Tibial nerve (tissue), 3 donors: Measurements from ENCODE around the gene CELA2B.

ENCODE experiments used
- POLR2A ChIP-seq, 2 donors: fragments of 450-650 bp; IDR thresholded peaks; one replicate each; pipeline ENCODE4 v1.6.1; 2017; ENCODE audit warnings: antibody characterized with exemption in 2 of 2, mild to moderate bottlenecking in 2 of 2, moderate library complexity in 2 of 2
- TF ChIP-seq, protein P1 (sequence below), 5 experiments: fragments of 200-600 bp in 3 of 5; fragments of 450-650 bp in 2 of 5; sonication (generic) in 3 of 5; IDR thresholded peaks; one replicate each; pipeline ENCODE4 v1.5.1; 2016 to 2019; ENCODE audit warnings: antibody characterized with exemption in 5 of 5, mild to moderate bottlenecking in 3 of 5, moderate library complexity in 2 of 5

DNA sequence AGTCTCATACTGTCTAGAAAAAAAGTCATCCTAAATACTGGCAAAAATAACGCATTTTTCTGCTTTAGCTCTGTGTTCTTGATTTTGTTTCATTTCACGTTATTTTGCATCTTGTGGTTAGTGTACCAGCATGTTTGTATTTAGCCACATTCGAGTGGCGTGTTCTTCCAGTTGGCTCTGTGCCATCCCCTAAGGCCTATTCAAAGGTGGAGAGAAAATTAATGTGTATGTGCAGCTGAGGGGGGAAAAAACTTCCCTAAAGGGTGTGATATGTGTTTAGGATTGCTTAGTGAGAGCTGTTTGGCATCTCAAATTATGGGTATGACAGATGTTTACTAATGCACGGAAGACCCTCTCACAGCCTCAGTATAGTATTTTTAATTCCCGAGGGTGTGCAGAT lies 62.9 kb downstream of the CELA2B start:
- TF ChIP-seq POLR2A (IDR thresholded peaks at IDR 0.05): no peak
- TF ChIP-seq, protein P1, sequence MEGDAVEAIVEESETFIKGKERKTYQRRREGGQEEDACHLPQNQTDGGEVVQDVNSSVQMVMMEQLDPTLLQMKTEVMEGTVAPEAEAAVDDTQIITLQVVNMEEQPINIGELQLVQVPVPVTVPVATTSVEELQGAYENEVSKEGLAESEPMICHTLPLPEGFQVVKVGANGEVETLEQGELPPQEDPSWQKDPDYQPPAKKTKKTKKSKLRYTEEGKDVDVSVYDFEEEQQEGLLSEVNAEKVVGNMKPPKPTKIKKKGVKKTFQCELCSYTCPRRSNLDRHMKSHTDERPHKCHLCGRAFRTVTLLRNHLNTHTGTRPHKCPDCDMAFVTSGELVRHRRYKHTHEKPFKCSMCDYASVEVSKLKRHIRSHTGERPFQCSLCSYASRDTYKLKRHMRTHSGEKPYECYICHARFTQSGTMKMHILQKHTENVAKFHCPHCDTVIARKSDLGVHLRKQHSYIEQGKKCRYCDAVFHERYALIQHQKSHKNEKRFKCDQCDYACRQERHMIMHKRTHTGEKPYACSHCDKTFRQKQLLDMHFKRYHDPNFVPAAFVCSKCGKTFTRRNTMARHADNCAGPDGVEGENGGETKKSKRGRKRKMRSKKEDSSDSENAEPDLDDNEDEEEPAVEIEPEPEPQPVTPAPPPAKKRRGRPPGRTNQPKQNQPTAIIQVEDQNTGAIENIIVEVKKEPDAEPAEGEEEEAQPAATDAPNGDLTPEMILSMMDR (IDR thresholded peaks at IDR 0.05): no peak
